Activated naive CD4-positive, alpha-beta T cell treated with anti-CD3 and anti-CD28 coated beads, Interleukin-2, amount 10 ng/mL, durations not matched to agents 5 hours and 36 hours (primary cell): ENCODE results near the gene DOK3. TPM values are rescaled to one million over a fixed set of nuclear protein-coding genes. Genes with fewer than 3 reads are reported as not detected.

Experiments used
- total RNA-seq, 2 experiments: library from RNA; stranded (reverse); gene quantifications; one replicate each; pipeline ENCODE4 v1.2.3, GENCODE V29; 2021

The DOK3 gene, protein sequence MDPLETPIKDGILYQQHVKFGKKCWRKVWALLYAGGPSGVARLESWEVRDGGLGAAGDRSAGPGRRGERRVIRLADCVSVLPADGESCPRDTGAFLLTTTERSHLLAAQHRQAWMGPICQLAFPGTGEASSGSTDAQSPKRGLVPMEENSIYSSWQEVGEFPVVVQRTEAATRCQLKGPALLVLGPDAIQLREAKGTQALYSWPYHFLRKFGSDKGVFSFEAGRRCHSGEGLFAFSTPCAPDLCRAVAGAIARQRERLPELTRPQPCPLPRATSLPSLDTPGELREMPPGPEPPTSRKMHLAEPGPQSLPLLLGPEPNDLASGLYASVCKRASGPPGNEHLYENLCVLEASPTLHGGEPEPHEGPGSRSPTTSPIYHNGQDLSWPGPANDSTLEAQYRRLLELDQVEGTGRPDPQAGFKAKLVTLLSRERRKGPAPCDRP
- total RNA-seq, result 1 to 10 TPM; 2.1 to 3.3 TPM

DNA sequence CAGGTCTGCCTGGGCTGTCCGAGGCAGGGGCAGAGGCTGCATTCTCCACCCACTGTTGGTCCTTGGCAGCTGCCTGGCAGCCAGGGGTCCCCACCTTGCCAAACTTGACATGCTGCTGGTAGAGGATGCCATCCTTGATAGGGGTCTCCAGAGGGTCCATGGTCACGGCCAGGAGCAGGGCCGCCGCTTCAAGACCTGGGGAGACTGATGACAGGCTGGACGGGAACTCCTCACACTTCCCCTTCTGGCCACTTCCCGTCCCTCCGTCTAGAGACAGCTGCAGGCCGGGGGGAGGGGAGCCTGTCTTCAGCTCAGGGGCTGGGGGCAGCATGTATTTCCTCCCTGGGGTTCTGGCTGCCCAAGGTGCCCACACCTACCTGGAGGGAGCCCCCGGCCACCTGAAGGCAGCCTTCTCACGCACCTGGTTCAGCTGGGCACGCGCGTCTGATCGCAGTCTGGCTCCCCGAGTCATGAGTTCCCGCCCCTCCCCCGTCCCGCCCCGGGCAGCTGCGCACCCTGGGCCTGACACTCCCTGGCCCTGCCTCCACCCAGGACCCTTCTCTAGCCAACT, at the start of gene DOK3:
TSS of gene DOK3 (minus strand) at position 446 of the 571 bp plus-strand sequence. CDS start at position 160, 286 bp downstream.

DNA sequence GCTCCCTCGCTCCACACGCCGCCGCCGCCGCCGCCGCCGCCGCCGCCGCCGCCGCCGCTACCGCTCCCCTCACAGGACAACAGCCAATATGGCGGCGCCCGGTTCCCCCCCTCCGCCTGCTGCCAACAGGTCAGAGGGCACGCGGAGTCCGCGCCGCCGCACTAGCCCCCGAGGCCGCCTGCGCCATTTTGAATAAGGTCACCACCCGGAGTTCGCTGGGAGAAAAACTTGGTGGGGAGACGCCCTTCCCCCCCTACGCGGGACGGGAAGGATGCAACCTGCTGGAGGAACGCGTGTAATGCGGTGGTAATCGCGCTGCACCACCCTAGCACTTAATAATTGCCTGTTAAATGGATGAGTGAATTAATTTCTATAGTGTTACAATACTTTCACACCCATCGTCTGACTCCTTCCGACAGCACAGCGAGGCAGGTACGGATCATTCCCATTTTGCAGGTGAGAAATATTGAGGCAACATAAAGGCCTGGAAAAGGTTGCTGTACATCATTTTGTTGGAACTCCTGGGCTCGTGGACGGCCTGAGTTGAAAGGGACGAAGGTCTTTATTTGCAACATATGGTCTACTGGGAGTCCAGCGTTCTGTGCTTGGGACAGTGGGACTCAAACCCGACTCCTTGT, 45.0 kb upstream of the DOK3 start, which contains the start of gene FAM193B:
TSS of gene FAM193B (minus strand) at position 90 of the 638 bp plus-strand sequence. CDS start 105 bp downstream, outside the sequence.

DNA sequence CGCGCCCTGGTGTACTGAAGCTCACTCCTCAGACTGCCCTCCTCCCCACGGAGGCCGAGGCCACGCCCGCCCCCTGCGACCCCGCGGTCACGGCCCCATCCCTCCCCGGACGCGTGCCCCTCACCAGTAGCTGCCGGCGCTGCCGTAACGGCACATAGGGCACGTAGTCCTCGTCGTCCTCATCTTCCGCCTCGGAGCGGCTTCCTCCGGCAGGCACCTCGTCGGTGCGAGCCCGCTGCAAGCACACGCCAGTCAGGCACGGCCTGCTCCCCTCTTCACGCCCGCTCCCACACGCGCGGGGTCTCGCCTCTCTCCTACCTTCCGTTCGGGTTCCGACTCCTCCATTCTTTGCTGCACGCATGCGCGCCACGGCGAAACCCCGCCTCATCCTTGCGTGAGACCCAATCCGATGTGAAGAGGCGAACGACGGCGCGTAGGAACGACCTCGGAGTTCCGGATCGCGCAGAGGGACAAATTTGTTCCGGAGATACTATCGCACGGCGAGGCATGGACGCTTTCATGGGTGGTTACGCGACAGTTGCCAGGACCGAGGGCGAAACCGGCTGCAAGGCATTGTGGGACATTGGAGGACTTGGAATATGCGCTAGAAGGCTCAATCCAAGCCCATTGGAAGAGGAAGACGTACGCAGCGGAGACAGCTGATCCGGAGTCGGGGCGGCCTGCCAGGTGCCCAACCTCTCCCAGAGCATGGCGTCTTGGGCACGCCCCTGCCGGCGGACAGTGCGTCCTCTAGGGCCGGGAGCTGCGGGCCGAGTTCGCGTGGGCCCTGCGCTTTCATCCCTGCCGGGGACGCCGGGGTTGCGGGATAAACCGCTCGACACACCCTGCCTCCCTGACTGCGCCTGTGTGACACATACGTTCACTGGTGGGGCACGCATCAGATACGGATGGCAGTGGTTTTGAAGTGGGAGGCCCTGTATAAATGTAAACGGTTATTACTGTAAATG, 7.3 kb upstream of the DOK3 start, which contains the start of gene DDX41:
TSS of gene DDX41 (minus strand) at position 361 of the 968 bp plus-strand sequence. CDS start at position 345, 16 bp downstream.

DNA sequence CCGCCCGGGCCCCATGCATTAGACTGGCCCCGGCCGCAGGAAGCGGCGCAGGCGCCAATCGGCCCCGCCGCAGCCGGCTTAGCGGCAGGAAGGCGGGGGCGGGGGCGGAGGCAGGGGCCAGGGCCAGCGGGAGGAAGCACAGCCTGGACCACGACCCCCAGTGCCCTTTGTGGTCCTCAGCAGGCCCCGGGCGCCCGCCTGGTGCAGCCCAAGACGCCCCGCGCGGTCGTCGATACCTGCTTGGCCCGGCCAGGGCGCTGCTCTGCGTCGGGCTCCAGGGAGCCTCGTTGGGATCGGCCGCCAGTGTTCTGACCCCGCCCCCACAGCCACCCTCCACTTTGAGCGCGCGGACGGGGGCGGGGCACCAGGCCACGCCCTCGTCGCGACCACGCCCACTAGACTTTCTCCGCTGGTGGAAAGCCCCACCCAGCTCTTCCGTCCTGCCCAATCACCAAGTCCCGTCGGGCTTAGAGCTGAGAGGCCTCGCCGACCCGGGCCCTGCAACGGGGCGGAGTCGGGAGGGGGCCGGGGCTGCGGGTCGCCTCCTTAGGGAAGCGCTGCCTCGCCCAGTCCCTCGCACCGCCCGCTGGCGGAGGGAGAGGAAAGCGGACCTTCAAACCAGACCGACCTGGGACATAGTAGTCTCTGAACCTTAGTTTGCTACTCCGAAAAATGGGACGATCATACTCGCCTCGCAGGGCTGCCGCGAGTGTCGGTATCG, 12.2 kb downstream of the DOK3 start, which contains the start of gene PDLIM7:
TSS of gene PDLIM7 (minus strand) at position 313 of the 721 bp plus-strand sequence. CDS start 1,092 bp downstream, outside the sequence.

DNA sequence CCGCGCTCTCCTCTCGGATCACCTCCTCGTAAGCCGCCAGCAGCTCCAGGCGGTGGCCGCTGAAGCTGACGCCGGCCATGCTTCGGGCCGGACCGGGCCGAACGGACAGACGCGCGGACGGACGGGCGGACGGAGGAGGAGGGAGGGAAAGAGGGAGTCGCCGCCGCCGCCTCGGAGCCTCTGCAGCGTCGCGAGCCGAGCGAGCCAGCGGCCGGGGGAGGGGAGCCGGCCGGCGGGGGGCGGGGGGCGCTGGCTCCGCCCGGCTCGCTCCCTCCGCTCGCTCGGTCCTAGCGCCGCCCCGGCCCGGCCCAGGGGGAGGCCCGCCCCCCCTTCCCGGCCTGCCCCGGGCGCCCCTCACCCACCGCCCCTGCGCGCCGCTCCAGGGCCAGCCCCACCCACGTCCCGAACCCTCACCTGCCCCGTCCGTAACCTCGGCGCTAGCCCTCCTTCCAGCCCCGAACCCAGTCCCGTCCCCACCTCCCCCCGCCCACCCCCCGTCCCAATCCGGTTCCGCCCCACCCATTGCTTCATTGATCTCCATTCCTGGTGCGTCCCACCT, 36.1 kb downstream of the DOK3 start, which contains the start of gene DBN1:
TSS of gene DBN1 (minus strand) at position 192 of the 559 bp plus-strand sequence. CDS start at position 79, 113 bp downstream.

Other genes starting within 250 kb of the DOK3 start
- gene RAB24, start 206.1 kb downstream of the DOK3 start, total RNA-seq, result 10 to 100 TPM; 43.4 to 43.8 TPM
- 100 to 1,000 TPM; 107 to 112 TPM for gene PRELID1, start 206.0 kb downstream of the DOK3 start, total RNA-seq
- 10 to 100 TPM; 72.1 to 73.2 TPM for gene MXD3, start 197.9 kb downstream of the DOK3 start, total RNA-seq
- 100 to 1,000 TPM; 103 to 109 TPM for gene LMAN2, start 158.2 kb downstream of the DOK3 start, total RNA-seq
- gene RGS14, start 151.9 kb downstream of the DOK3 start, total RNA-seq, result 100 to 1,000 TPM; 118 to 121 TPM
- under 1 TPM; 0.38 to 0.43 TPM for gene SLC34A1, start 125.4 kb downstream of the DOK3 start, total RNA-seq
- not detected for gene PFN3, start 109.2 kb downstream of the DOK3 start, total RNA-seq
- under 1 TPM; 0.68 to 0.70 TPM for gene F12, start 100.3 kb downstream of the DOK3 start, total RNA-seq
- gene GRK6, start 83.2 kb downstream of the DOK3 start, total RNA-seq, result 100 to 1,000 TPM; 246 to 250 TPM
- 1 to 10 TPM; 8.4 to 8.7 TPM for gene PRR7, start 63.0 kb downstream of the DOK3 start, total RNA-seq
- 1 to 10 TPM; 4.7 to 5.0 TPM for gene DBN1, start 36.2 kb downstream of the DOK3 start, total RNA-seq
- 10 to 100 TPM; 26.6 to 27.3 TPM for gene PDLIM7, start 12.2 kb downstream of the DOK3 start, total RNA-seq
- gene DDX41, start 7.1 kb upstream of the DOK3 start, total RNA-seq, result 100 to 1,000 TPM in 1 of 2 experiments, 10 to 100 TPM in 1; 98.2 to 101 TPM
- gene FAM193B, start 44.7 kb upstream of the DOK3 start, total RNA-seq, result 100 to 1,000 TPM; 109 to 112 TPM
- 100 to 1,000 TPM; 102 to 109 TPM for gene TMED9, start 82.4 kb upstream of the DOK3 start, total RNA-seq
- gene B4GALT7, start 90.3 kb upstream of the DOK3 start, total RNA-seq, result 10 to 100 TPM; 23.5 to 25.2 TPM